HEK293T (cell line): ENCODE data around the gene NMRK1.

Experiments
- BHLHE40 ChIP-seq: fragments of 450-650 bp; IDR thresholded peaks from 2 replicates; pipeline ENCODE4 v1.6.1; 2016; ENCODE audit warnings: mild to moderate bottlenecking, moderate library complexity, borderline replicate concordance
- CTBP1 ChIP-seq: fragments of 450-650 bp; IDR thresholded peaks from 2 replicates; pipeline ENCODE4 v1.6.1; 2016; ENCODE audit warnings: borderline replicate concordance
- ELF4 ChIP-seq: fragments of 450-650 bp; IDR thresholded peaks from 2 replicates; pipeline ENCODE4 v1.6.1; 2017; ENCODE audit warnings: antibody characterized with exemption
- FOXA1 ChIP-seq: fragments of 450-650 bp; IDR thresholded peaks from 2 replicates; pipeline ENCODE4 v1.6.1; 2016; ENCODE audit warnings: mild to moderate bottlenecking
- FOXK2 ChIP-seq: fragments of 450-650 bp; IDR thresholded peaks from 2 replicates; pipeline ENCODE4 v1.6.1; 2016; ENCODE audit warnings: mild to moderate bottlenecking
- FOXM1 ChIP-seq: fragments of 450-650 bp; IDR thresholded peaks from 2 replicates; pipeline ENCODE4 v1.6.1; 2017; ENCODE audit warnings: mild to moderate bottlenecking, borderline replicate concordance
- HDGF ChIP-seq: fragments of 450-650 bp; IDR thresholded peaks from 2 replicates; pipeline ENCODE4 v1.6.1; 2017; ENCODE audit warnings: antibody characterized with exemption, borderline replicate concordance
- PKNOX1 ChIP-seq: fragments of 450-650 bp; IDR thresholded peaks from 2 replicates; pipeline ENCODE4 v1.6.1; 2016
- SP1 ChIP-seq: fragments of 450-650 bp; IDR thresholded peaks from 2 replicates; pipeline ENCODE4 v1.6.1; 2017
- TARDBP ChIP-seq: fragments of 450-650 bp; IDR thresholded peaks from 2 replicates; pipeline ENCODE4 v1.6.1; 2016

GRCh38 chr9:75047506-75047905, 40.4 kb downstream of the NMRK1 start:
- TF ChIP-seq PKNOX1 (no peak), SP1 (no peak), FOXM1 (no peak), BHLHE40 (no peak), ELF4 (no peak), HDGF (no peak), TARDBP (no peak), CTBP1 (no peak), FOXK2 (no peak), FOXA1 (no peak)
